Measurements from ENCODE around the gene RAF1. TPM values are rescaled to one million over a fixed set of nuclear protein-coding genes. Genes with fewer than 3 reads are reported as not detected.

RAF1 gene
- total and polyA plus RNA-seq, 2 donors (not counting 1 experiment from before 2014, with no cell fraction given) = 84.3 to 126 TPM

DNA sequence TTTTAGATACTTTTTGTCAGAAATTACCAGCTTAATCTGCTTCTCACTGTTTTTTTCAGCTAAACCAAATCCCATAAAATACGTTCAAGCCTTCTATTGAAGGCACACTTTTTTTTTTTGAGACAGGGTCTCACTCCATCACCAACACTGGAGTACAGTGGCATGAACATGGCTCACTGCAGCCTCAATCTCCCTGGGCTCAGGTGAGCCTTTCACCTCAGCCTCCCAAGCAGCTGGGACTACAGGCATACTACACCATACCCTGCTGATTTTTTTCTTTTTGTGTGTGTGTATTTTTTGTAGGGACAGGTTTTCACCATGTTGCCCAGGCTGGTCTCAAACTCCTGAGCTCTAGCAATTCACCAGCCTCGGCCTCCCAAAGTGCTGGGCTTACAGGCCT is 3.7 kb downstream of the RAF1 start:
- Histone ChIP-seq H3K9me3 (ENCODE audit: control extremely low read depth in 1 of 3, control insufficient read depth in 2 of 3, insufficient read depth in 1 of 3, low read length in 2 of 3) (peaks cover 0 to 1% (median 0%) of the 10 kb centered on the region in 3 donors), H3K36me3 (replicated peaks in 1 of 2; ENCODE audit: control extremely low read depth in 1 of 2, control insufficient read depth in 1 of 2, extremely low read depth in 1 of 2, insufficient read depth in 2 of 2, low read length in 1 of 2) (no peaks in the 10 kb centered on the region), H3K4me2 (replicated peaks; ENCODE audit: low read depth, low read length, poor library complexity, severe bottlenecking) (peak overlapping the region; percentile 10), H3K4me3 (ENCODE audit: control extremely low read depth in 1 of 5, extremely low read depth in 1 of 5, insufficient read depth in 1 of 5, low read depth in 2 of 5, low read length in 4 of 5) (no peak overlapping the region), H3K4me1 (ENCODE audit: control insufficient read depth in 2 of 2, insufficient read depth in 2 of 2, low read length in 2 of 2) (peaks cover 38 to 45% of the 10 kb centered on the region in 2 donors), H4K20me1 (ENCODE audit: control insufficient read depth, insufficient read depth, low read length, poor library complexity, severe bottlenecking) (peaks cover 28% of the 10 kb centered on the region), H3K9ac (ENCODE audit: low read length) (no peak overlapping the region), H3K79me2 (ENCODE audit: control insufficient read depth, insufficient read depth, low read length) (peaks cover 86% of the 10 kb centered on the region), H2AFZ (ENCODE audit: insufficient read depth, low read depth, low read length, poor library complexity, severe bottlenecking) (no peak overlapping the region), H3K27me3 (replicated peaks in 1 of 4; ENCODE audit: control extremely low read depth in 1 of 4, control insufficient read depth in 3 of 4, insufficient read depth in 4 of 4, low read length in 3 of 4) (no peaks in the 10 kb centered on the region), H3K27ac (ENCODE audit: low read length in 2 of 2) (no peak overlapping the region)
- Mint-ChIP-seq H3K4me1 (peaks cover 65% of the 10 kb centered on the region), H3K27ac (no peak overlapping the region), H3K9me3 (ENCODE audit: insufficient read depth) (no peaks in the 10 kb centered on the region), H3K27me3 (no peaks in the 10 kb centered on the region), H3K4me3 (no peak overlapping the region)
- no peak for TF ChIP-seq EZH2 (IDR thresholded peaks at IDR 0.05; ENCODE audit: borderline replicate concordance, insufficient read depth, low read depth, low read length, poor library complexity, severe bottlenecking)
- TF ChIP-seq, protein P1, sequence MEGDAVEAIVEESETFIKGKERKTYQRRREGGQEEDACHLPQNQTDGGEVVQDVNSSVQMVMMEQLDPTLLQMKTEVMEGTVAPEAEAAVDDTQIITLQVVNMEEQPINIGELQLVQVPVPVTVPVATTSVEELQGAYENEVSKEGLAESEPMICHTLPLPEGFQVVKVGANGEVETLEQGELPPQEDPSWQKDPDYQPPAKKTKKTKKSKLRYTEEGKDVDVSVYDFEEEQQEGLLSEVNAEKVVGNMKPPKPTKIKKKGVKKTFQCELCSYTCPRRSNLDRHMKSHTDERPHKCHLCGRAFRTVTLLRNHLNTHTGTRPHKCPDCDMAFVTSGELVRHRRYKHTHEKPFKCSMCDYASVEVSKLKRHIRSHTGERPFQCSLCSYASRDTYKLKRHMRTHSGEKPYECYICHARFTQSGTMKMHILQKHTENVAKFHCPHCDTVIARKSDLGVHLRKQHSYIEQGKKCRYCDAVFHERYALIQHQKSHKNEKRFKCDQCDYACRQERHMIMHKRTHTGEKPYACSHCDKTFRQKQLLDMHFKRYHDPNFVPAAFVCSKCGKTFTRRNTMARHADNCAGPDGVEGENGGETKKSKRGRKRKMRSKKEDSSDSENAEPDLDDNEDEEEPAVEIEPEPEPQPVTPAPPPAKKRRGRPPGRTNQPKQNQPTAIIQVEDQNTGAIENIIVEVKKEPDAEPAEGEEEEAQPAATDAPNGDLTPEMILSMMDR (IDR thresholded peaks at IDR 0.05) = no peak
- intact Hi-C loops (cut with micrococcal nuclease) = loop anchor here (5.0 to 10.0 kb wide), 4 partner anchors 47 to 1995 kb away; partner anchors contain the start of genes CAND2, CCDC174, LSM3 and XPC
- ChIA-PET CTCF (no interaction called here), POLR2A (no interaction called here)
- DNase-seq = no peak
- WGBS (ENCODE audit: insufficient coverage) = 91% methylated on average over 2 of the region's 2 CpGs
- ATAC-seq (ENCODE audit: low read depth) = no peak

DNA sequence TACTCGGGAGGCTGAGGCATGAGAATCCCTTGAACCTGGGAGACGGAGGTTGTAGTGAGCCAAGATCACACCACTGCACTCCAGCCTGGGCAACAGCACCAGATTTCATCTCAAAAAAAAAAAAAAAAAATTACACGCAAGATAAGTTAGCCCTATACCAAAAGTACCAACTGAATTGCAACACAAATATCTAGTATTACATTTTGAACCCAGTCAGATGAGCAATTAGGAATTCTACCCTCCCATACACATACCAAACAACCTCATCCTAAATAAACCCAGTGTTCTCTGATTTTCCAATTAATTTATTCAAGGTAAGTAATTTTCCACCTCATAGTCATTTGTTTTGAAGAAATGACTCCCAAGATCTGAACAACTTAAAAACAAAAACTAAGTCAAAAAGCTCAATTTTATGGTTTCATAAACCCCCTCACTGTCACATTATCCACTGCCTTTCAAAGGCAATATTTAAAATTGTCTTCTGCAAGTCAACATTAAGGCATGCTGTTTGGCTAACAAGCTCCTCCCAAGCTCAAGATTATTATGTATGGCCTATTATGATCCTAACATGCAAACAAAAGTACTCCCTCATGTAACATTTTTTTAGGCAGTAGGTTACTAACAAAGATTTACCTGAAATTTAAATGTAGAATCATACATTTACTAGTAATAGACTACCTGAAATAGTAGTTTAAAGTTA is 4.5 kb downstream of the RAF1 start:
- Mint-ChIP-seq H3K4me1 (peaks cover 64% of the 10 kb centered on the region), H3K27ac (no peak overlapping the region), H3K27me3 (no peaks in the 10 kb centered on the region), H3K4me3 (peak overlapping the region; percentile 49), H3K9me3 (ENCODE audit: insufficient read depth) (no peaks in the 10 kb centered on the region)
- intact Hi-C loops (cut with micrococcal nuclease) = loop anchor here (5.0 to 10.0 kb wide), 5 partner anchors 48 to 1995 kb away; partner anchors contain the start of genes CAND2, CCDC174, LSM3 and XPC
- Histone ChIP-seq H3K79me2 (ENCODE audit: control insufficient read depth, insufficient read depth, low read length) (peaks cover 93% of the 10 kb centered on the region), H2AFZ (ENCODE audit: insufficient read depth, low read depth, low read length, poor library complexity, severe bottlenecking) (no peak overlapping the region), H3K27ac (ENCODE audit: low read length in 2 of 2) (no peak overlapping the region), H3K36me3 (replicated peaks in 1 of 2; ENCODE audit: control extremely low read depth in 1 of 2, control insufficient read depth in 1 of 2, extremely low read depth in 1 of 2, insufficient read depth in 2 of 2, low read length in 1 of 2) (no peaks in the 10 kb centered on the region), H3K4me2 (replicated peaks; ENCODE audit: low read depth, low read length, poor library complexity, severe bottlenecking) (no peak overlapping the region), H3K9ac (ENCODE audit: low read length) (no peak overlapping the region), H4K20me1 (ENCODE audit: control insufficient read depth, insufficient read depth, low read length, poor library complexity, severe bottlenecking) (peaks cover 36% of the 10 kb centered on the region), H3K9me3 (ENCODE audit: control extremely low read depth in 1 of 3, control insufficient read depth in 2 of 3, insufficient read depth in 1 of 3, low read length in 2 of 3) (peaks cover 0 to 1% (median 0%) of the 10 kb centered on the region in 3 donors), H3K4me1 (ENCODE audit: control insufficient read depth in 2 of 2, insufficient read depth in 2 of 2, low read length in 2 of 2) (peaks cover 34 to 41% of the 10 kb centered on the region in 2 donors), H3K27me3 (replicated peaks in 1 of 4; ENCODE audit: control extremely low read depth in 1 of 4, control insufficient read depth in 3 of 4, insufficient read depth in 4 of 4, low read length in 3 of 4) (no peaks in the 10 kb centered on the region), H3K4me3 (ENCODE audit: control extremely low read depth in 1 of 5, extremely low read depth in 1 of 5, insufficient read depth in 1 of 5, low read depth in 2 of 5, low read length in 4 of 5) (no peak overlapping the region)
- TF ChIP-seq, protein P1 (IDR thresholded peaks at IDR 0.05) = no peak
- CTCF ChIA-PET = no interaction called here
- ATAC-seq (ENCODE audit: low read depth) (no peak), DNase-seq (no peak)
- POLR2A ChIA-PET = no interaction called here
- 71% methylated on average over 1 of the region's 3 CpGs for WGBS (ENCODE audit: insufficient coverage)

Data from B cell (primary cell).